Testis (tissue), 2 donors: ENCODE data around the gene CDH4.

Experiments
- CTCF ChIP-seq, 3 experiments: fragments of 450-650 bp in 2 of 3; fragments of 200-600 bp in 1 of 3; sonication (generic) in 1 of 3; IDR thresholded peaks; one replicate each; pipeline ENCODE4 v1.5.1; 2016 to 2019; ENCODE audit warnings: antibody characterized with exemption in 3 of 3, mild to moderate bottlenecking in 2 of 3, moderate library complexity in 1 of 3
- POLR2A ChIP-seq: fragments of 450-650 bp; IDR thresholded peaks from one replicate; pipeline ENCODE4 v1.6.1; 2017; ENCODE audit warnings: antibody characterized with exemption, mild to moderate bottlenecking, moderate library complexity

- no peak for TF ChIP-seq CTCF (IDR thresholded peaks at IDR 0.05)
- TF ChIP-seq POLR2A: no peak
Measured at GRCh38 chr20:61346996-61347395, 94.9 kb downstream of the CDH4 start.
